GM13976 (cell line): ENCODE results near the gene RSAD1.

ENCODE experiments used
- DNase-seq: peaks from one replicate; pipeline ENCODE4 v3.0.0; 2012; ENCODE audit warnings: low spot score
- in situ Hi-C: fragments of 300-500 bp; cut with MboI; formaldehyde crosslinking; loops from one replicate; pipeline ENCODE4 v1.12.0; 2022; ENCODE audit warnings: low sequenced_read_pairs, mixed read lengths, inconsistent platforms; ENCODE audit not compliant: unreplicated experiment
- TF ChIP-seq, protein P1 (sequence below): IDR thresholded peaks from 2 replicates; pipeline ENCODE4 v1.5.1; 2012; ENCODE audit warnings: borderline replicate concordance, mild to moderate bottlenecking; ENCODE audit not compliant: insufficient read depth; ENCODE audit errors: extremely low read depth, missing control alignments, control extremely low read depth

RSAD1 gene

DNA sequence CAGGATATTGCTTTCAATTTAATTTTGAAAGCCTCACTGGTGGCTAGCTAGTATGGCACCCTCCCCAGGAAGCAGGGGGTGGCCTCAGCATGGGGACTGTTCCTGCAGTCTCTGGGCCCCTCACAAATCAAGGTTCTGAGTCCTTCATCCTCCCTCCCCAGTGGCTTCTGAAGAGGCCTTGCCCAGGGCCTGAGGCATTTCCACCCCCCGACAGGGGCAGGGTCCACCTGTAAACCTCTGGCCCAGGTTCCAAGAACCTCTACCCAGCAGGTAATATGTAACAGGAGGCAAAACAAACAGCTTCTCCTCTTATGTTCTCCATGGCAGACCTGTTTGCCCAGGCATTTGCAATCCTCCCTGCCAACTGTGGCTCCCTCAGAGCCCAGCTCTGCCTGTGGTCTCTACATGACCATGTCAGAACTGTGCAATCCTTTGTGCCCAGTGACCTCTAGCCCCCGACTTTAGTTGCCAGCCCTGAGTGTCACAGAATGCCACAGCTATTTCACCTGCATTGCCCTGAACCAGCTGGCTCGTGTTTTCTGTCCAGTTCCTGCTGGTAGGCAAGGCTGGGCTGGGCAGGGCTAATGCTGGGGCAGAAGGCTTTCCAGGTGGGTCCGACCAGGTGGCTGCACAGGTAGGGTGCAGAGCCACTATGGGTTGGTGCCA is 38.4 kb upstream of the RSAD1 start:
- DNase-seq: no peak
- TF ChIP-seq, protein P1, sequence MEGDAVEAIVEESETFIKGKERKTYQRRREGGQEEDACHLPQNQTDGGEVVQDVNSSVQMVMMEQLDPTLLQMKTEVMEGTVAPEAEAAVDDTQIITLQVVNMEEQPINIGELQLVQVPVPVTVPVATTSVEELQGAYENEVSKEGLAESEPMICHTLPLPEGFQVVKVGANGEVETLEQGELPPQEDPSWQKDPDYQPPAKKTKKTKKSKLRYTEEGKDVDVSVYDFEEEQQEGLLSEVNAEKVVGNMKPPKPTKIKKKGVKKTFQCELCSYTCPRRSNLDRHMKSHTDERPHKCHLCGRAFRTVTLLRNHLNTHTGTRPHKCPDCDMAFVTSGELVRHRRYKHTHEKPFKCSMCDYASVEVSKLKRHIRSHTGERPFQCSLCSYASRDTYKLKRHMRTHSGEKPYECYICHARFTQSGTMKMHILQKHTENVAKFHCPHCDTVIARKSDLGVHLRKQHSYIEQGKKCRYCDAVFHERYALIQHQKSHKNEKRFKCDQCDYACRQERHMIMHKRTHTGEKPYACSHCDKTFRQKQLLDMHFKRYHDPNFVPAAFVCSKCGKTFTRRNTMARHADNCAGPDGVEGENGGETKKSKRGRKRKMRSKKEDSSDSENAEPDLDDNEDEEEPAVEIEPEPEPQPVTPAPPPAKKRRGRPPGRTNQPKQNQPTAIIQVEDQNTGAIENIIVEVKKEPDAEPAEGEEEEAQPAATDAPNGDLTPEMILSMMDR: no peak
- in situ Hi-C loops: no loop called here

DNA sequence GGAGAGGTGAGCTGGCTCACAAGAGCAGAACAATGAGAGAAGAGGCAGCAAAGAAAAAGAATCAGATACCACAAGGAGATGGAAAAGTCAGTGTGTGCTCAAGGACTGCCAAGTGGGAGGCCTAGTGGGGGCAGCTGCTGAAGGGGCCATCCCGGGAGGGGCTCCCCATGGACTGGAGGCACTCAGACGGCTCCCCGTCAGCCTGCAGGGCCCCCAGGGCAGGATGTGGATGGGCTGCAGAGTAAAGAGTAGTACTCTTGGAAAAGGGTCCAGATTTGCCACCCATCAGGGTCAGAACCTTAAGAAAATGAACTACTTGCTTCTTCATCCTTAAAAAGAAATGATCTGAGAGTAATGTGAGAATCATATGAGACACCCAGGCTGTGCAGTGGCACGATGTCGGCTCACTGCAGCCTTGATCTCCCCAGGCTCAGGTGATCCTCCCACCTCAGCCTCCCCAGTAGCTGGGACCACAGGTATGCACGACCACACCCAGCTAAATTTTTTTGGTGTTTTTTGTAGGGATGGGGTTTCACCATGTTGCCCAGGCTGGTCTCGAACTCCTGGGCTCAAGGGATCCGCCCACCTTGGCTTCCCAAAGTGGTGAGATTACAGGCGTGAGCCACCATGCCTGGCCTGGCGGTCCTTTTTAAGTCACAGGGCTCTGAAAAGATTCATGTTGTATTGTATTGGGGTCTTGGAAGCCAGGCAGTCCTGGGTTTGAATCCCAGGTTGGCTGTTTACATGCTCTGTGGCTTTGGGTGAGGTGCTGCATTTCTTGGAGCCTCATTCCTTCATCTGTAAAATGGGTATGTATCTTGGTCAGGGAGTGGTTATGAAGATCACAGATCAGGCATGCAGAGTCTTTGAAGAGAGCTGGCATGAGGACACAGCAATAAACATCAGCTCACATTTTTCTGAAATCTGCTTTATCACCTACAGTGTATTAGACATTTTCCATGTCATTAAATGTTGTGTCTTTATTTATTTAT is 37.5 kb upstream of the RSAD1 start:
- TF ChIP-seq, protein P1: no peak
- DNase-seq: no peak
- in situ Hi-C loops: no loop called here

DNA sequence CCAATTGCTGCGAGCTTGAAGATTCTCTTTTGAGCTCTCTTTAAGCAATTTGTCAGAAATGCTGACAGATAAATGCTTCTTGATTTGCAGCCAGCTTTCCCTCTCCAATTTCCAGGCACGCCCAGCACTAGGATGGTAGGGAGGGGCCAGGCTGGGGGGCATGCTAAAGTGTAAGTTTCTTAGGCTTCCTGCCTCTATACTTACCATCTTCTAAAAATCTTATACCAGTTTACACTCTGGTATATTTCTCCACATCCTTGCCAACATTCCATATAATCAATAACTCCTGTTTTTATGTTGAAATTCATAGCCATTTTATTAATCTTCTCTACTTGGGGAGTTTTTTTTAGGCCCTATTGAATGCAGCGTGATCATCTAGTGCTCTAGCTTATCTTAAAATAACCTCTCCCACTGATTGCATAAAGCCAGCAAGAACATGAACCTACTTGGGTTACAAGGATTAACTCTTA is 35.1 kb upstream of the RSAD1 start:
- DNase-seq: no peak
- TF ChIP-seq, protein P1: no peak
- in situ Hi-C loops: no loop called here

DNA sequence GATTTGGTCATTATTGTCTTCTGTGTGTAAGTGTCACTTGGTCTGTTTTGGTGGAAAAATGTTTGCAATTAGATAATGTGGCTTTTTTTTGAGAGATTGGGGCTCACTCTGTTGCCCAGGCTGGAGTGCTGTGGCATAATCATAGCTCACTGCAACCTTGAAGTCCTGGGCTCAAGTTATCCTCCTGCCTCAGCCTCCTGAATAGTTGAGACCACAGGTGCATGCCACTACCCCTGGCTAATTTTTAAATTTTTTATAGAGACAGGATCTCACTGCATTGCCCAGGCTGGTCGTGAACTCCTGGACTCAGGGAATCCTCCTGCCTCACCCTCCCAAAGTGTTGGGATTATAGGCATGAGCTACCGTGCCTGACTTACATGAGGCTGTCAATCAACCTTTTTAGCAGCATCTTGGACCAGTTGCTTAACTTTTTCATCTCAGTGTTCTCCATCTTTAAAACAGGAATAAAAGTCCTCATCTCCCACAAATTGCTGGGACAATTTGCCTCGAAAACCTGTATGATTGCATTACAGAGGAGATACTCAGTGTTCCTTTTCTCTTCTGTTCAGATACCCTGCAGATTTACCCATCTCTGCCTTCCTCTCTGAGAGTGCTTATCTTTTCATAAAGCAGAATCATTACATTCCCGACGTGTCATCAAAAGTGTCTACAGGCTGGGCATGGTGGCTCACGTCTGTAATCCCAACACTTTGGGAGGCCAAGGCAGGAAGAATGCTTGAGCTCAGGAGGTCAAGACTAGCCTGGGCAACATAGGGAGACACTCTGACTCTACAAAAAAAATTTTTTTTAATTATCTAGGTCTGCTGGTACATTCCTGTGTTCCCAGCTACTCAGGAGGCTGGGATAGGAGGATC is 33.6 kb upstream of the RSAD1 start:
- DNase-seq: no peak
- TF ChIP-seq, protein P1: no peak
- in situ Hi-C loops: no loop called here

DNA sequence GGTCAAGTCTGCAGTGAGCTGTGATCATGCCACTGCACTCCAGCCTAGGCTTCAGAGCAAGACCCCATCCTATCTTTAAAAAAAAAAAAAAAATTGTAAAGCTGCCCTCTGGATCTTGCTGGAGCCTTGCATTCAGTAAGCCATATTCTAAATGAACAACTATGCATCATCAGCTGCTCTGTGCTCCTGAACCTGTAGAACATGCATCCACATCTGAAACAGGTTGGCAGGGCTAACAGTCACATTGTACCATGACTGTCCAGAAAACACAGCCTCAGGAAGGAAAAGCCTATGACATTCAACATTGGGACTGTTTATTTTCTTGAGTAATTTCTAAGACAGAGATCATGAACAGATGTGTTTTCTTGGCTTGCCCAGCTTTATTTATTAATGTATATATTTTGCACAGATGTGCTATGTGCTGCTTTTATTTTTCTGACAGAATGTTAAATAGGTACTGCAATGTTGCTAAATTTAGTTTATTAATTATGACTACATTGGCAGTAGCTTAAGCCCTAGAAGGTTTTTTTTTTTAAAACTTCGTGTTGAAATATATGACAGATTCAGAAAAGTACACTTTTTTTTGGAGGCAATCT is 32.8 kb upstream of the RSAD1 start:
- in situ Hi-C loops: no loop called here
- TF ChIP-seq, protein P1: no peak
- no peak for DNase-seq
